SH-SY5Y (cell line): ENCODE data around the gene FBXL12.

Experiments used
- GATA2 ChIP-seq: IDR thresholded peaks from 2 replicates; pipeline ENCODE4 v1.6.1; 2011; ENCODE audit warnings: mild to moderate bottlenecking, low read depth, low read length
- GATA3 ChIP-seq: IDR thresholded peaks from 2 replicates; pipeline ENCODE4 v1.6.1; 2011; ENCODE audit warnings: low read depth, mild to moderate bottlenecking, low read length, moderate library complexity

DNA sequence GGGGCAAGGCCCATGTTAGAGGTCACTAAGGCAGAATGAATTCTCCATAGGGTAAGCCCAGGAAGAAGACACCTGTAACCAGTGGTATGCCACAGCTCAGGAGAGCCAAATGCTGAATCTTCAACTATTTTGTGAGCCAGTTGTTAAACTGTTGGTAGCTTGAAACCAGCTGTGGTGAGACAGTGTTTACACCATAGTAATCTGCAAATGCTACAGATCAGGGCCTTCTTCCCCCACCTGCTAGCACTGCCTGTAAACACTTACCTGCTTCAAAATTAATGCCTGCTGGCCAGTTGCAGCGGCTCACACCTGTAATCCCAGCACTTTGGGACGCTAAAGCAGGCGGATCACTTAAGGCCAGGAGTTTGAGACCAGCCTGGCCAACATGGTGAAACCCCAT lies 12.1 kb downstream of the FBXL12 start:
- TF ChIP-seq GATA2 = no peak
- TF ChIP-seq GATA3 = no peak
